Karpas-422 (cell line): ENCODE data around the gene RAET1G. TPM values are rescaled to one million over a fixed set of nuclear protein-coding genes. Genes with fewer than 3 reads are reported as not detected.
A peak's percentile ranks its signal among the peaks of the same experiment; 100 is the strongest.

ENCODE experiments used
- DNase-seq: peaks from one replicate; pipeline ENCODE4 v3.0.0-alpha.2; 2015
- H2AFZ ChIP-seq: fragments of 200-600 bp; sonication (generic); 2 replicates; pipeline ENCODE4 v1.6.1; 2014; ENCODE audit warnings: antibody characterized with exemption, low read length, mixed read lengths
- H3K27ac ChIP-seq: fragments of 200-600 bp; sonication (generic); 2 replicates; pipeline ENCODE4 v1.5.1; 2014; ENCODE audit warnings: mild to moderate bottlenecking, low read length, moderate library complexity
- H3K27me3 ChIP-seq: fragments of 200-600 bp; sonication (generic); 2 replicates; pipeline ENCODE4 v1.6.1; 2014; ENCODE audit warnings: low read length, mixed read lengths
- H3K36me3 ChIP-seq: fragments of 200-600 bp; sonication (generic); 2 replicates; pipeline ENCODE4 v1.6.1; 2014; ENCODE audit warnings: low read length, mixed read lengths; ENCODE audit not compliant: insufficient read depth
- H3K4me1 ChIP-seq: fragments of 200-600 bp; sonication (generic); 2 replicates; pipeline ENCODE4 v1.6.1; 2014; ENCODE audit warnings: mild to moderate bottlenecking, low read length, mixed read lengths
- H3K4me2 ChIP-seq: fragments of 200-600 bp; sonication (generic); 2 replicates; pipeline ENCODE4 v1.6.1; 2014; ENCODE audit warnings: low read length, low read depth, mild to moderate bottlenecking; ENCODE audit not compliant: poor library complexity, severe bottlenecking
- H3K4me3 ChIP-seq: fragments of 200-600 bp; sonication (generic); 2 replicates; pipeline ENCODE4 v1.5.1; 2014; ENCODE audit warnings: mild to moderate bottlenecking, antibody characterized with exemption, low read length, mixed read lengths
- H3K79me2 ChIP-seq: fragments of 200-600 bp; sonication (generic); 2 replicates; pipeline ENCODE4 v1.6.1; 2014; ENCODE audit warnings: mild to moderate bottlenecking, low read length, mixed read lengths
- H3K9ac ChIP-seq: fragments of 200-600 bp; sonication (generic); 2 replicates; pipeline ENCODE4 v1.6.0; 2014; ENCODE audit warnings: low read length
- H3K9me2 ChIP-seq: fragments of 200-600 bp; sonication (generic), shearing (Covaris generic); replicated peaks from 2 replicates; pipeline ENCODE4 v1.6.0; 2014; ENCODE audit warnings: mild to moderate bottlenecking, low read length, moderate library complexity; ENCODE audit not compliant: insufficient read depth
- H3K9me3 ChIP-seq: fragments of 300-700, 200-600 bp; sonication (generic); 2 replicates; pipeline ENCODE4 v1.6.1; 2014; ENCODE audit warnings: low read length, mixed read lengths
- H4K20me1 ChIP-seq: fragments of 200-600 bp; sonication (generic); 2 replicates; pipeline ENCODE4 v1.6.1; 2014; ENCODE audit warnings: mild to moderate bottlenecking, antibody characterized with exemption, low read length, low read depth; ENCODE audit not compliant: insufficient read depth
- total RNA-seq: library from RNA; depleted of rRNA; stranded (reverse); fragments of >200 nt; shearing (Covaris generic); gene quantifications from 2 replicates; pipeline ENCODE4 v1.2.3, GENCODE V29; 2014; ENCODE audit warnings: low replicate concordance

RAET1G gene
- total RNA-seq, 1 experiment from 2014 or later: not detected

DNA sequence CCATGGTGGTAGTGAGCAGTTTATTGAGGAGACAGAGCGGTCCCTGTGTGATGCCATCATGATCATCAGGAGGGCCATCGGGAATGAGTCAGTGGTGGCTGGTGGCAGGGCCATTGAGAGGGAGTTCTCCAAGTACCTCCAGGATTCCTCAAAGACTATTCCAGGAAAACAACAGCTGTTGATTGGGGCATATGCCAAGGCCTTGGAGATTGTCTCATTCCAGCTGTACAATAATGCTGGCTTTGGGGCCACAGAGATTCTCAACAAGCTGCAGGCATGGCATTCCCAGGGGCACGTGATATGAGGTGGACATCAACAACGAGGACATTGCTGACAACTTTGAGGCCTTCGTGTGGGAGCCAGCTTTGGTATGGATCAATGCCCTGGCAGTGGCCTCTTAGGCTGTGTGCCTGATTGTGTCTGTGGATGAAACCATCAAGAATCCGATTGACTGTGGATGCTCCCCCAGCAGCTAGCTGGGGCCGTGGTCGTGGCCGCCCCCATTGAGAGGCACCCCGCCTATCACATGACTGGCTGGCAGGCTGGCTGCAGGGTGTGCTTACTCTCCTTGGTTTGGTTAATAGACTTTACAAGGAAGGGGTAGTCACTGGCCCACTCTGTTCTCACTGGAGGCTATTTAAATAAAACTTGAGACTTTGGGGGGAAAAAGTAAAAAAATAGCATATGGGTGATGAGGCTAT, 41.7 kb downstream of the RAET1G start:
- Histone ChIP-seq H3K9me2 (no peaks in the 10 kb centered on the region), H3K9ac (no peak overlapping the region), H3K4me1 (no peaks in the 10 kb centered on the region), H3K4me3 (no peak overlapping the region), H3K79me2 (no peaks in the 10 kb centered on the region), H4K20me1 (no peaks in the 10 kb centered on the region), H3K27me3 (no peaks in the 10 kb centered on the region), H2AFZ (no peak overlapping the region), H3K4me2 (no peak overlapping the region), H3K9me3 (no peaks in the 10 kb centered on the region), H3K36me3 (no peaks in the 10 kb centered on the region), H3K27ac (no peak overlapping the region)
- DNase-seq: peak; percentile 1

DNA sequence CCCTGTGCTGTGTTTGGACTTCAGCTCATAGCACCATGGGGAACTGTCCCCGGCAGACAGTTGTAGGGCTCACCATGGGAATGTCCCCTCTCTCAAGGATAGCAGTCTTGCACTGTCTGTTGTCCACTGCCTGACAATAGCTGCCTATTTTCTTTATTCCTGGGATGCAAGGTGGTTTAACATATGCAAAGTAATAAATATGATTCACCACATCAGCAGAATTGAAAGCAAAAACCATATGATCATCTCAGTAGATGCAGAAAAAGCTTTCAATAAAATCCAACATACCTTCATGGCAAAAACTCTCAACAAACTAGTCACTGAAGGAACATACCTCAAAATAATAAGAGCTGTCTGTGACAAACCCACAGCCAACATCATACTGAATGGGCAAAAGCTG, 45.3 kb downstream of the RAET1G start:
- Histone ChIP-seq H3K79me2 (no peaks in the 10 kb centered on the region), H3K27ac (no peak overlapping the region), H3K4me1 (no peaks in the 10 kb centered on the region), H3K36me3 (no peaks in the 10 kb centered on the region), H2AFZ (no peak overlapping the region), H3K4me2 (no peak overlapping the region), H4K20me1 (no peaks in the 10 kb centered on the region), H3K4me3 (no peak overlapping the region), H3K27me3 (no peaks in the 10 kb centered on the region), H3K9me3 (no peaks in the 10 kb centered on the region), H3K9me2 (no peaks in the 10 kb centered on the region), H3K9ac (no peak overlapping the region)
- no peak for DNase-seq

DNA sequence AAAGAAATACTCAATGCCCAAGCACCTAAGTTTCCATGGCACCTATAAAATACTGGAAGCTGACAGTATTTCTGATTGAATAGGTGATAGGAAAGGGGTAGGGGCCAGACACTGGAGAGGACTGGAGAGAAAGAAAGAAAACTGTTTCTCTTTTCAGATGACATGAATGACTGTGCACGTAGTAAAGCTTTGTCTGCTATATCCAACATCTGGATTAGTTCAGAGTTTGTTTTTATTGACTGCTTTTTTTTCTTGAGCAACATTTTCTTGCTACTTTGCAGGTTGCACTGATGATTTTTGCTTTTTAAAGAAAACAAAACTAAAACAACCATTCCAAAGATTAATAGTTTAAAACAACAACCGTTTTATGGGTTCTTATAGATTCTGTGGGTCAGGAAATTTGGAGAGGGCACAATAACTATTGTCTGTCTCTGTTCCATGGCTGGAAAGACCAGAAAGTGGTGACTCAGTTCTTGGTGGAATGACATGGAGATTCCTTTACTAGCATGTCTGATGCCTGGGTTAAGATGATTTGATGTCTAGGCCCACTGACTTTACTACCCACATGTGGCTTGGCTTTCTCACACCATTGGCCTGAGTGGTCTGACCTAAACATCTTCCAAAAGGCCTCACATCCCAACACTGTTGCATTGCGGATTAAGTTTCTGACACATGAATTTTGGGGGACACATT, 46.5 kb downstream of the RAET1G start:
- H3K9me3 ChIP-seq: no peaks in the 10 kb centered on the region
- H3K9me2 ChIP-seq: no peaks in the 10 kb centered on the region
- peak; percentile 28 for DNase-seq
- H3K79me2 ChIP-seq: no peaks in the 10 kb centered on the region
- no peak overlapping the region for H3K27ac ChIP-seq
- no peak overlapping the region for H3K4me3 ChIP-seq
- no peak overlapping the region for H2AFZ ChIP-seq
- H3K27me3 ChIP-seq: no peaks in the 10 kb centered on the region
- no peaks in the 10 kb centered on the region for H4K20me1 ChIP-seq
- H3K4me1 ChIP-seq: no peaks in the 10 kb centered on the region
- H3K36me3 ChIP-seq: no peaks in the 10 kb centered on the region
- H3K4me2 ChIP-seq: no peak overlapping the region
- H3K9ac ChIP-seq: no peak overlapping the region

- H3K4me2 ChIP-seq: no peak overlapping the region
These were observed 50.7 kb downstream of the RAET1G start for GRCh38 chr6:149872233-149872632.

DNA sequence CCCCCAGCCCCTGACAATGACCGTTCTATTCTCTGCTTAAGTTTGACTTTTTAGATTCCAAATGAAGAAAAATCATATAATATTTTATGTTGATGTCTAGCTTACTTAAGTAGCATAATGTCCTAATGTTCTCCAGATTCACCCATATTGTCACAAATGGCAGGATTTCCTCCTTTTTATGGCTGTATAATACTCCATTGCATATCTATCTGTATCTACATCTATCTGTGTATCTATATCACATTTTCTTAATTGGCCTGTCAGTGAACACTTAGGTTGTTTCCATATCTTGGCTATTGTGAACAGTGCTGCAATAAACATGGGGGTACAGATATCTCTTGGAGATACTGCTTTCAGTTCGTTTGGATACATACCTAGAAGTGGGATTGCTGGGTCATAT, 51.7 kb downstream of the RAET1G start:
- Histone ChIP-seq H3K4me2 (no peak overlapping the region), H3K9me2 (no peaks in the 10 kb centered on the region), H3K4me1 (no peaks in the 10 kb centered on the region), H3K27me3 (no peaks in the 10 kb centered on the region), H3K9ac (no peak overlapping the region), H4K20me1 (no peaks in the 10 kb centered on the region), H2AFZ (no peak overlapping the region), H3K4me3 (no peak overlapping the region), H3K36me3 (no peaks in the 10 kb centered on the region), H3K27ac (no peak overlapping the region), H3K9me3 (no peaks in the 10 kb centered on the region), H3K79me2 (no peaks in the 10 kb centered on the region)
- no peak for DNase-seq

More at GRCh38 chr6:149872233-149872632, 50.7 kb downstream of the RAET1G start:
- H3K9me2 ChIP-seq: no peaks in the 10 kb centered on the region
- no peak overlapping the region for H3K4me3 ChIP-seq
- no peaks in the 10 kb centered on the region for H3K36me3 ChIP-seq
- H4K20me1 ChIP-seq: no peaks in the 10 kb centered on the region
- no peak overlapping the region for H2AFZ ChIP-seq
- H3K27ac ChIP-seq: no peak overlapping the region
- DNase-seq: no peak
- no peak overlapping the region for H3K9ac ChIP-seq
- no peaks in the 10 kb centered on the region for H3K4me1 ChIP-seq
- no peaks in the 10 kb centered on the region for H3K9me3 ChIP-seq
- H3K79me2 ChIP-seq: no peaks in the 10 kb centered on the region
- H3K27me3 ChIP-seq: no peaks in the 10 kb centered on the region

- Histone ChIP-seq H3K9me3 (no peaks in the 10 kb centered on the region), H3K9ac (no peak overlapping the region), H4K20me1 (no peaks in the 10 kb centered on the region), H3K27ac (no peak overlapping the region), H3K9me2 (no peaks in the 10 kb centered on the region), H3K79me2 (no peaks in the 10 kb centered on the region), H3K4me3 (no peak overlapping the region), H3K4me2 (no peak overlapping the region), H3K4me1 (peaks cover 5% of the 10 kb centered on the region), H3K27me3 (no peaks in the 10 kb centered on the region), H2AFZ (no peak overlapping the region), H3K36me3 (no peaks in the 10 kb centered on the region)
- peak; percentile 14 for DNase-seq
These were observed 53.5 kb downstream of the RAET1G start for GRCh38 chr6:149869275-149869892.

DNA sequence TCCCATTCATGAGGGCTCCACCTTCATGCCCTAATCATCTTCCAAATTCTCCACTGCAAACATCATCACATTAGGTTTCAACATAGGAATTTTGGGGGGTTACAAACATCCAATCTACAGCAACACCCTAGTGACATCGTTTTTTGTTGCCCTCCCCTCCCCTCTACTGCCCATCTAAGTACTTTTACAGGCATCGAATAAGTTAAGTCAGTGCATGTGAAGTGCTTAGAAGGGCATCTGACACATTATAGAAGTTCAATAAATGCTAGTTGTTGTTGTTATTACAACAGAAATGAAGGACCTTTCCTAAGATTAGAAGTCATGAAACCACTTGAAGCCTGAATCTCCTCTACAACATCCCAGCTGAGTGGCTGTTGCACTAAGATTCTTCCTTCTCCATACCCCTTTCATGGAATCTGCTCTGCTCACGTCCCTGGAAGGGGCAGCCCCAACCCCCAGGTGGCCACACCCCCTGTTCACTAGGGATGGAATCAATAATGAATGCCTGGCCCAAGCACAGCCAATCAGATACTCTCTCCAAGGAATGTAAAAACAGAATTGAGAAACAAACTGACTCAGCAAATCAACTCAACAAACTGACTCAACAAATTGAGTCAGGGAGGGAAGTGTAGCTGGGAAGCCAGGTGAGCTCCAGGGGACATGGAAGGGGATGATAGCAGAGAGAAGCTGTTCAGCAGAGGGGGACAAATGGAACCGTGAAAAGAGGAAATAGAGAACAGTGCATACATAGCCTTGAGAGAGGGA, 54.9 kb downstream of the RAET1G start:
- Histone ChIP-seq H3K27ac (no peak overlapping the region), H3K36me3 (no peaks in the 10 kb centered on the region), H3K4me3 (no peak overlapping the region), H3K9ac (no peak overlapping the region), H2AFZ (no peak overlapping the region; the same call in 1 of the 2 replicates), H3K4me2 (no peak overlapping the region), H3K9me3 (no peaks in the 10 kb centered on the region), H3K4me1 (peaks cover 7% of the 10 kb centered on the region), H3K27me3 (no peaks in the 10 kb centered on the region), H4K20me1 (no peaks in the 10 kb centered on the region), H3K79me2 (no peaks in the 10 kb centered on the region), H3K9me2 (no peaks in the 10 kb centered on the region)
- no peak for DNase-seq
